Colonic mucosa (tissue), 4 donors: ENCODE data around the gene BRSK2. TPM values are rescaled to one million over a fixed set of nuclear protein-coding genes. Genes with fewer than 3 reads are reported as not detected.
"Not testable (repeated sequence)": the region's sequence is repeated elsewhere in the genome, so short reads cannot be mapped to it uniquely, and the experiment has no call there.

ENCODE experiments used
- DNase-seq: peaks from one replicate; pipeline ENCODE4 v3.0.0-alpha.2; 2020
- H3K27ac ChIP-seq: fragments of 200-600 bp; one replicate; pipeline ENCODE4 v1.8.0; 2021
- H3K27me3 ChIP-seq: fragments of 200-600 bp; one replicate; pipeline ENCODE4 v1.8.0; 2021
- H3K36me3 ChIP-seq: fragments of 200-600 bp; one replicate; pipeline ENCODE4 v1.8.0; 2021
- H3K4me1 ChIP-seq: fragments of 200-600 bp; one replicate; pipeline ENCODE4 v1.8.0; 2021; ENCODE audit warnings: mild to moderate bottlenecking
- H3K4me3 ChIP-seq: fragments of 200-600 bp; one replicate; pipeline ENCODE4 v1.8.0; 2021
- H3K9ac ChIP-seq, 2 donors: one replicate each; pipeline ENCODE4 v1.7.0; 2013; ENCODE audit warnings: control low read depth in 2 of 2, low read depth in 2 of 2, low read length in 2 of 2
- H3K9me3 ChIP-seq: fragments of 200-600 bp; one replicate; pipeline ENCODE4 v1.8.0; 2021
- CTCF ChIP-seq: fragments of 200-600 bp; IDR thresholded peaks from one replicate; pipeline ENCODE4 v1.8.0; 2022; ENCODE audit warnings: antibody characterized with exemption, mild to moderate bottlenecking
- intact Hi-C: fragments of 100-400 bp; cut with DNase I; formaldehyde crosslinking; loops from one replicate; pipeline ENCODE4 v1.14.1; 2022
- total RNA-seq, 2 donors: library from RNA; stranded (reverse); fragmentation: NEBNext Ultra II Directional in 1 of 2; extraction: Animal tissue kit (Norgen Biotek cat#: 25700) in 1 of 2; gene quantifications; one replicate each; pipeline ENCODE4 v1.2.1, GENCODE V29; 2021
- donor health status: healthy.
- donor health status: DM: no; HTN: no; CAD: no.
- donor health status: DM: no; HTN: no; CAD: no.

The BRSK2 gene
- total RNA-seq = 1 to 10 TPM in 1 of 2 donors, under 1 TPM in 1; 0.52 to 1.2 TPM

- intact Hi-C loops = no loop called here
- Histone ChIP-seq H3K36me3 (no peaks in the 10 kb centered on the region), H3K4me1 (peaks cover 6% of the 10 kb centered on the region), H3K9me3 (no peaks in the 10 kb centered on the region), H3K4me3 (peak within 1 kb of the TSS; percentile 45), H3K9ac (peak within 1 kb of the TSS; percentile 34 to 66), H3K27me3 (peaks cover 41% of the 10 kb centered on the region), H3K27ac (peak within 1 kb of the TSS; percentile 40)
- TF ChIP-seq CTCF = no peak
- no peak for DNase-seq
These were observed at the start of gene BRSK2 for GRCh38 chr11:1389932-1390568. TSS of gene BRSK2 (plus strand) at chr11:1389934. CDS start at chr11:1390285, 351 bp downstream.

GRCh38 chr11:1340111-1340510, 49.6 kb upstream of the BRSK2 start:
- Histone ChIP-seq H3K4me1 (peaks cover 10% of the 10 kb centered on the region), H3K27ac (no peak overlapping the region), H3K36me3 (no peaks in the 10 kb centered on the region), H3K4me3 (no peak overlapping the region), H3K9me3 (no peaks in the 10 kb centered on the region), H3K9ac (no peak overlapping the region), H3K27me3 (no peaks in the 10 kb centered on the region)
- intact Hi-C loops = no loop called here
- no peak for TF ChIP-seq CTCF
- peak; percentile 9 for DNase-seq

GRCh38 chr11:1341226-1341625, 48.5 kb upstream of the BRSK2 start:
- H3K4me1 ChIP-seq, H3K27ac ChIP-seq, H3K36me3 ChIP-seq, DNase-seq, H3K9me3 ChIP-seq, H3K9ac ChIP-seq, H3K27me3 ChIP-seq, intact Hi-C loops, H3K4me3 ChIP-seq: not testable (repeated sequence)

- Histone ChIP-seq H3K9ac (no peak overlapping the region), H3K27me3 (no peaks in the 10 kb centered on the region), H3K9me3 (no peaks in the 10 kb centered on the region), H3K4me3 (no peak overlapping the region), H3K27ac (no peak overlapping the region), H3K4me1 (no peaks in the 10 kb centered on the region), H3K36me3 (no peaks in the 10 kb centered on the region)
- TF ChIP-seq CTCF = no peak
- intact Hi-C loops = no loop called here
- peak; percentile 16 for DNase-seq
These were observed 47.7 kb upstream of the BRSK2 start for GRCh38 chr11:1341928-1342524.

GRCh38 chr11:1342946-1343345, 46.8 kb upstream of the BRSK2 start:
- Histone ChIP-seq H3K4me1 (no peaks in the 10 kb centered on the region), H3K4me3 (no peak overlapping the region), H3K27ac (no peak overlapping the region), H3K36me3 (no peaks in the 10 kb centered on the region), H3K27me3 (no peaks in the 10 kb centered on the region), H3K9ac (no peak overlapping the region), H3K9me3 (no peaks in the 10 kb centered on the region)
- peak; percentile 13 for DNase-seq
- intact Hi-C loops = no loop called here
- TF ChIP-seq CTCF = no peak

GRCh38 chr11:1343391-1344055, 46.2 kb upstream of the BRSK2 start:
- no peaks in the 10 kb centered on the region for H3K4me1 ChIP-seq
- H3K4me3 ChIP-seq = no peak overlapping the region
- intact Hi-C loops = no loop called here
- no peak for TF ChIP-seq CTCF
- no peak overlapping the region for H3K9ac ChIP-seq
- no peaks in the 10 kb centered on the region for H3K36me3 ChIP-seq
- no peaks in the 10 kb centered on the region for H3K9me3 ChIP-seq
- peak; percentile 13 for DNase-seq
- H3K27me3 ChIP-seq = no peaks in the 10 kb centered on the region
- H3K27ac ChIP-seq = no peak overlapping the region
